K562 (cell line): ENCODE measurements around the gene COMMD10. TPM values are rescaled to one million over a fixed set of nuclear protein-coding genes. Genes with fewer than 3 reads are reported as not detected.

Experiments used
- ATAC-seq: fragments of 200-7000 bp; cut with Tn5 transposase; 3 replicates; pipeline ENCODE4 v1.9.1; 2020; ENCODE audit warnings: moderate library complexity
- BruUV-seq: library from RNA; stranded (reverse); fragments of 400-500 nt; replicated peaks from 2 replicates; lab custom pipeline; 2021; lab: Mats Ljungman, UMichigan
- CTCF ChIA-PET: fragments of 300-600 bp; formaldehyde crosslinking; extraction: SDS; loops from one replicate; lab custom pipeline; 2021; ENCODE audit warnings: low intra/inter-chr PET ratio; lab: Yijun Ruan, JAX
- POLR2A ChIA-PET: fragments of 300-600, 350-650 bp; sonication (Branson Sonifier 250); formaldehyde crosslinking; extraction: SDS; loops from one replicate; lab custom pipeline; 2021; ENCODE audit warnings: antibody characterized with exemption, inconsistent platforms; lab: Yijun Ruan, JAX
- DNase-seq, 4 experiments: peaks; one replicate each; pipeline versions ENCODE4 v3.0.0 to v3.0.0-alpha.2; 2011 to 2018; ENCODE audit warnings: low spot score in 3 of 4, mixed read lengths in 3 of 4; ENCODE audit errors: extremely low read depth in 1 of 4
- FAIRE-seq: peaks from 2 replicates; lab custom pipeline; 2011; peaks lifted over from hg19 to GRCh38; lab: Jason Lieb, UNC
- H2AFZ ChIP-seq: 2 replicates; pipeline ENCODE4 v1.6.0; 2011; ENCODE audit warnings: low read depth, low read length, control low read depth, inconsistent platforms
- H3K27ac ChIP-seq: fragments of 200-600 bp; 3 replicates; pipeline ENCODE4 v1.8.0; 2011; ENCODE audit warnings: low read depth, mild to moderate bottlenecking, control low read depth, inconsistent platforms, low read length, moderate library complexity, mixed read lengths; ENCODE audit errors: extremely low read depth
- H3K27me3 ChIP-seq, 2 experiments: fragments of 300-600 bp in 1 of 2; 2 replicates in 1 of 2; 3 replicates in 1 of 2; pipeline versions ENCODE4 v1.6.0 to v1.8.0; 2011; ENCODE audit warnings: inconsistent platforms in 2 of 2, low read length in 2 of 2, mild to moderate bottlenecking in 1 of 2, mixed read lengths in 1 of 2, moderate library complexity in 1 of 2; ENCODE audit not compliant: control insufficient read depth in 2 of 2, insufficient read depth in 2 of 2
- H3K36me3 ChIP-seq: fragments of 300-600 bp; 3 replicates; pipeline ENCODE4 v1.8.0; 2011; ENCODE audit warnings: mild to moderate bottlenecking, low read length, inconsistent platforms; ENCODE audit not compliant: control insufficient read depth, insufficient read depth
- H3K4me1 ChIP-seq, 2 experiments: fragments of 200-600 bp in 1 of 2; replicated peaks in 1 of 2; 2 replicates in 1 of 2; 3 replicates in 1 of 2; pipeline versions ENCODE4 v1.5.1 to v1.8.0; 2011; ENCODE audit warnings: inconsistent platforms in 2 of 2, low read length in 2 of 2, mild to moderate bottlenecking in 1 of 2, mixed read lengths in 1 of 2, moderate library complexity in 1 of 2; ENCODE audit not compliant: control insufficient read depth in 2 of 2, insufficient read depth in 2 of 2
- H3K4me2 ChIP-seq: 2 replicates; pipeline ENCODE4 v1.6.1; 2011; ENCODE audit warnings: low read length, control low read depth, inconsistent platforms, mixed read lengths; ENCODE audit not compliant: insufficient read depth
- H3K4me3 ChIP-seq: fragments of 200-600 bp; sonication (generic), shearing (Covaris generic); 2 replicates; pipeline ENCODE4 v1.5.1; 2016; ENCODE audit warnings: control low read depth, inconsistent platforms
- H3K79me2 ChIP-seq: fragments of 200-600 bp; 3 replicates; pipeline ENCODE4 v1.8.0; 2011; ENCODE audit warnings: low read length, inconsistent platforms; ENCODE audit not compliant: control insufficient read depth, insufficient read depth
- H3K9ac ChIP-seq, 2 experiments: 2 replicates each; pipeline versions ENCODE4 v1.6.0 to v1.6.1; 2011; ENCODE audit warnings: low read depth in 2 of 2, low read length in 2 of 2, control low read depth in 1 of 2, inconsistent platforms in 1 of 2, mild to moderate bottlenecking in 1 of 2, mixed read lengths in 1 of 2; ENCODE audit not compliant: insufficient read depth in 1 of 2
- H3K9me1 ChIP-seq: one replicate; pipeline ENCODE4 v1.6.0; 2011; ENCODE audit warnings: inconsistent platforms, mild to moderate bottlenecking, low read length, moderate library complexity; ENCODE audit not compliant: control insufficient read depth, insufficient read depth
- H3K9me3 ChIP-seq: replicated peaks from 2 replicates; pipeline ENCODE4 v1.5.1; 2011; ENCODE audit warnings: low read depth, low read length, inconsistent platforms; ENCODE audit not compliant: control insufficient read depth, insufficient read depth
- H4K20me1 ChIP-seq: replicated peaks from 2 replicates; pipeline ENCODE4 v1.6.1; 2011; ENCODE audit warnings: low read length, inconsistent platforms, mixed read lengths; ENCODE audit not compliant: control insufficient read depth, insufficient read depth
- BRD4 ChIP-seq: fragments of 200-600 bp; sonication (generic); IDR thresholded peaks from 2 replicates; pipeline ENCODE4 v1.6.1; 2017; ENCODE audit warnings: inconsistent platforms
- DNMT1 ChIP-seq: fragments of 450-650 bp; IDR thresholded peaks from 2 replicates; pipeline ENCODE4 v1.6.1; 2016; ENCODE audit warnings: antibody characterized with exemption, mild to moderate bottlenecking
- HDGF ChIP-seq: fragments of 450-650 bp; IDR thresholded peaks from 2 replicates; pipeline ENCODE4 v1.6.1; 2016
- KLF16 ChIP-seq: IDR thresholded peaks from 2 replicates; pipeline ENCODE4 v1.6.1; 2016; ENCODE audit warnings: antibody characterized with exemption
- NCOA6 ChIP-seq: fragments of 450-650 bp; IDR thresholded peaks from 2 replicates; pipeline ENCODE4 v1.6.1; 2017; ENCODE audit warnings: mild to moderate bottlenecking
- NFXL1 ChIP-seq: fragments of 450-650 bp; formaldehyde crosslinking; IDR thresholded peaks from 2 replicates; pipeline ENCODE4 v1.4.0; 2021; ENCODE audit warnings: mild to moderate bottlenecking
- PATZ1 ChIP-seq: fragments of 250-450 bp; sonication (Bioruptor Pico); IDR thresholded peaks from 2 replicates; pipeline ENCODE4 v1.5.0; 2020; ENCODE audit warnings: mild to moderate bottlenecking, borderline replicate concordance
- PHF20 ChIP-seq: fragments of 450-650 bp; IDR thresholded peaks from 2 replicates; pipeline ENCODE4 v1.6.1; 2018; ENCODE audit not compliant: partially characterized antibody
- PTRF ChIP-seq: fragments of 450-650 bp; IDR thresholded peaks from 2 replicates; pipeline ENCODE4 v1.6.1; 2016; ENCODE audit warnings: mild to moderate bottlenecking, missing genetic modification characterization, missing compliant biosample characterization
- RNF2 ChIP-seq: sonication (generic); IDR thresholded peaks from 2 replicates; pipeline ENCODE4 v1.6.1; 2016
- SMARCA5 ChIP-seq: fragments of 450-650 bp; IDR thresholded peaks from 2 replicates; pipeline ENCODE4 v1.6.1; 2016
- SRSF1 ChIP-seq: fragments of 200-400 bp; formaldehyde crosslinking; IDR thresholded peaks from 2 replicates; pipeline ENCODE4 v1.6.1; 2017; ENCODE audit warnings: mild to moderate bottlenecking, low read depth, low read length, moderate library complexity
- TAF9B ChIP-seq: fragments of 450-650 bp; IDR thresholded peaks from 2 replicates; pipeline ENCODE4 v1.6.1; 2018; ENCODE audit warnings: mild to moderate bottlenecking; ENCODE audit not compliant: partially characterized antibody
- TFE3 ChIP-seq: fragments of 450-650 bp; formaldehyde crosslinking; IDR thresholded peaks from 2 replicates; pipeline ENCODE4 v1.4.0; 2020; ENCODE audit warnings: mild to moderate bottlenecking, mixed read lengths
- TRIM28 ChIP-seq: fragments of 450-650 bp; IDR thresholded peaks from 2 replicates; pipeline ENCODE4 v1.6.1; 2017
- WHSC1 ChIP-seq: IDR thresholded peaks from one replicate; pipeline ENCODE4 v1.6.1; 2012; ENCODE audit warnings: low read length, control low read depth, inconsistent platforms
- ZNF143 ChIP-seq: sonication (generic); formaldehyde crosslinking; IDR thresholded peaks from 2 replicates; pipeline ENCODE4 v1.9.0; 2022; ENCODE audit warnings: mild to moderate bottlenecking, missing genetic modification reagents
- ZNF780A ChIP-seq: fragments of 250-450 bp; sonication (Bioruptor Pico); IDR thresholded peaks from 2 replicates; pipeline ENCODE4 v1.5.0; 2021; ENCODE audit warnings: mild to moderate bottlenecking
- WGBS: fragments of 100-300 bp; shearing (Covaris generic); methylation state at CpG from one replicate; pipeline ENCODE4 v1.1.6; 2016; ENCODE audit warnings: low coverage, mixed read lengths; ENCODE audit not compliant: insufficient coverage; ENCODE audit errors: missing lambda C conversion rate; 5-methylcytosine and 5-hydroxymethylcytosine counted together
- in situ Hi-C: fragments of 300-500 bp; cut with MboI; formaldehyde crosslinking; loops from 4 replicates; pipeline ENCODE4 v1.15.0; 2018; ENCODE audit warnings: inconsistent platforms, mixed read lengths
- intact Hi-C: fragments of 100-400 bp; cut with micrococcal nuclease; formaldehyde crosslinking; loops from 2 replicates; pipeline ENCODE4 v1.14.2; 2022
- polyA plus RNA-seq, 8 experiments: library from polyadenylated mRNA; depleted of rRNA in 4 of 8; stranded (reverse) in 5 of 8; unstranded in 3 of 8; fragments of >200 nt; fragmentation: Nextera tagmentation in 2 of 8; fragmentation: Illumina TruSeq in 1 of 8; extraction: Ambion mirVana in 2 of 8; extraction: Trizol in 1 of 8; gene quantifications; 2 replicates each; pipeline versions ENCODE4 v1.2.1 to v1.2.3, GENCODE V29; 2011 to 2014; ENCODE audit warnings: inconsistent platforms in 1 of 8, missing spikeins in 1 of 8
- total RNA-seq, 7 experiments: library from RNA; depleted of rRNA in 6 of 7; stranded (reverse); fragments of >200 nt in 6 of 7; fragmentation: Illumina TruSeq in 2 of 7; extraction: Trizol in 2 of 7; gene quantifications; 2 replicates each; pipeline versions ENCODE4 v1.2.1 to v1.2.3, GENCODE V29; 2011 to 2021; ENCODE audit warnings: low replicate concordance in 1 of 7
- TF ChIP-seq, protein P1 (sequence below): fragments of 250-450 bp; sonication (Bioruptor Pico); IDR thresholded peaks from 2 replicates; pipeline ENCODE4 v1.4.0; 2020; ENCODE audit warnings: mild to moderate bottlenecking, moderate library complexity

Gene COMMD10
- total and polyA plus RNA-seq, 9 of the 15 experiments (the other 6 are each of a cell fraction or from before 2014, with no cell fraction given): 17.9 to 101 (median 28.0) TPM

DNA sequence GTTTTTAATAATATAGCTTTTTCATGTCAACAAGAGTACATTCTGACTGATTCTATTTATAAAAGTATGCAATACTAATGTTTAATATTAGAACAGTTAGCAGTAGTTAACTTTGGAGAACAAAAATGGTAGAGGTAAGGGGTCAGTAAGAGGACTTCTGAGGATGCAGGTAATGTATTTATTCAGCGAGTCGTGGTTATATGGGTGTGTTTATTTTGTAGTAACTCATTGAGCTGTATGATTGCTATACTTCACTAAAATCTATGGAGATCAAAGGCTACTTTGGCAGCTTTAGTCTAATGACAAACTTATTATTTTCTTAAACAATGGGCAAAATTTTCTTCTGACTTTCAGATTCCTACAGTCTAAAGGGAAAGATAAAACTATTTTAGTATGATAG, 146.5 kb downstream of the COMMD10 start:
- H3K4me1 ChIP-seq: no peaks in the 10 kb centered on the region
- no TSS peak for BruUV-seq
- in situ Hi-C loops: no loop called here
- H3K79me2 ChIP-seq: no peaks in the 10 kb centered on the region
- no peak overlapping the region for H2AFZ ChIP-seq
- FAIRE-seq: no peak
- DNase-seq: no peak
- no peak for ATAC-seq
- no peaks in the 10 kb centered on the region for H3K36me3 ChIP-seq
- POLR2A ChIA-PET: interaction anchor here (0.9 kb wide), 1 partner anchor 9 kb away, joined by 3 read pairs; no protein-coding TSS in a partner anchor
- CTCF ChIA-PET: no interaction called here
- H3K27ac ChIP-seq: no peak overlapping the region
- no peaks in the 10 kb centered on the region for H3K9me3 ChIP-seq
- H3K4me3 ChIP-seq: no peak overlapping the region
- H3K4me2 ChIP-seq: no peak overlapping the region
- intact Hi-C loops: no loop called here
- TF ChIP-seq TRIM28 (no peak), SMARCA5 (no peak), TFE3 (CRISPR knock-in tag) (no peak), NFXL1 (no peak), RNF2 (no peak), TAF9B (no peak), NCOA6 (no peak), SRSF1 (no peak), DNMT1 (no peak), KLF16 (no peak), BRD4 (no peak), ZNF143 (no peak), WHSC1 (no peak), PATZ1 (CRISPR knock-in tag) (no peak), PTRF (tag) (no peak), HDGF (no peak), ZNF780A (CRISPR knock-in tag) (no peak), PHF20 (no peak)
- TF ChIP-seq, protein P1, sequence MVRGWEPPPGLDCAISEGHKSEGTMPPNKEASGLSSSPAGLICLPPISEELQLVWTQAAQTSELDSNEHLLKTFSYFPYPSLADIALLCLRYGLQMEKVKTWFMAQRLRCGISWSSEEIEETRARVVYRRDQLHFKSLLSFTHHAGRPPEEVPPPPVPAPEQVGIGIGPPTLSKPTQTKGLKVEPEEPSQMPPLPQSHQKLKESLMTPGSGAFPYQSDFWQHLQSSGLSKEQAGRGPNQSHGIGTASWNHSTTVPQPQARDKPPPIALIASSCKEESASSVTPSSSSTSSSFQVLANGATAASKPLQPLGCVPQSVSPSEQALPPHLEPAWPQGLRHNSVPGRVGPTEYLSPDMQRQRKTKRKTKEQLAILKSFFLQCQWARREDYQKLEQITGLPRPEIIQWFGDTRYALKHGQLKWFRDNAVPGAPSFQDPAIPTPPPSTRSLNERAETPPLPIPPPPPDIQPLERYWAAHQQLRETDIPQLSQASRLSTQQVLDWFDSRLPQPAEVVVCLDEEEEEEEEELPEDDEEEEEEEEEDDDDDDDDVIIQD (CRISPR knock-in tag): no peak
- TF ChIP-seq, all 486 proteins: peak for 0
- no peaks in the 10 kb centered on the region for H3K9me1 ChIP-seq
- no peaks in the 10 kb centered on the region for H3K27me3 ChIP-seq
- WGBS: 68% methylated on average over 2 of the region's 2 CpGs
- H4K20me1 ChIP-seq: no peaks in the 10 kb centered on the region
- no peak overlapping the region for H3K9ac ChIP-seq
